Endothelial cell of umbilical vein (primary cell): ENCODE results near the gene AUTS2. TPM values are rescaled to one million over a fixed set of nuclear protein-coding genes. Genes with fewer than 3 reads are reported as not detected.

Source experiments
- BruUV-seq: library from RNA; stranded (reverse); fragments of 400-500 nt; replicated peaks from 2 replicates; lab custom pipeline; 2021; lab: Mats Ljungman, UMichigan
- CTCF ChIA-PET: fragments of 300-600, 350-600 bp; sonication (Branson Sonifier 250); formaldehyde crosslinking; loops from one replicate; lab custom pipeline; 2021; ENCODE audit warnings: antibody characterized with exemption, inconsistent platforms; lab: Charles Lee
- POLR2A ChIA-PET: fragments of 300-600, 350-600 bp; sonication (Branson Sonifier 250); formaldehyde crosslinking; loops from one replicate; lab custom pipeline; 2021; ENCODE audit warnings: antibody characterized with exemption, inconsistent platforms; lab: Charles Lee
- DNase-seq: peaks from one replicate; pipeline ENCODE4 v3.0.0-alpha.2; 2011; ENCODE audit warnings: low read depth, low spot score
- FAIRE-seq: peaks from 2 replicates; lab custom pipeline; 2011; peaks lifted over from hg19 to GRCh38; lab: Jason Lieb, UNC
- H2AFZ ChIP-seq: 2 replicates; pipeline ENCODE4 v1.6.0; 2012; ENCODE audit warnings: low read depth, low read length, control low read depth, inconsistent platforms
- H3K27ac ChIP-seq: 2 replicates; pipeline ENCODE4 v1.5.1; 2011; ENCODE audit warnings: low read depth, mild to moderate bottlenecking, control low read depth, low read length, moderate library complexity; ENCODE audit not compliant: insufficient read depth
- H3K27me3 ChIP-seq, 2 experiments: 2 replicates each; pipeline versions ENCODE4 v1.6.0 to v1.6.1; 2011; ENCODE audit warnings: low read length in 2 of 2, mixed read lengths in 1 of 2; ENCODE audit not compliant: control insufficient read depth in 2 of 2, insufficient read depth in 2 of 2
- H3K36me3 ChIP-seq, 2 experiments: 2 replicates in 1 of 2; 3 replicates in 1 of 2; pipeline ENCODE4 v1.5.1; 2011; ENCODE audit warnings: low read length in 2 of 2, mild to moderate bottlenecking in 1 of 2, moderate library complexity in 1 of 2; ENCODE audit not compliant: control insufficient read depth in 2 of 2, insufficient read depth in 2 of 2; ENCODE audit errors: extremely low read depth in 1 of 2
- H3K4me1 ChIP-seq: 3 replicates; pipeline ENCODE4 v1.5.1; 2011; ENCODE audit warnings: mild to moderate bottlenecking, low read length; ENCODE audit not compliant: control insufficient read depth, insufficient read depth; ENCODE audit errors: extremely low read depth
- H3K4me2 ChIP-seq: 2 replicates; pipeline ENCODE4 v1.6.1; 2011; ENCODE audit warnings: low read length, control low read depth, mixed read lengths; ENCODE audit not compliant: insufficient read depth
- H3K4me3 ChIP-seq, 3 experiments: fragments of 200-600 bp in 1 of 3; sonication (generic), shearing (Covaris generic) in 1 of 3; replicated peaks in 1 of 3; 2 replicates each; pipeline ENCODE4 v1.5.1; 2011 to 2016; ENCODE audit warnings: control low read depth in 3 of 3, low read length in 3 of 3, mild to moderate bottlenecking in 2 of 3, inconsistent platforms in 1 of 3, low read depth in 1 of 3, moderate library complexity in 1 of 3; ENCODE audit not compliant: insufficient read depth in 1 of 3
- H3K79me2 ChIP-seq: 2 replicates; pipeline ENCODE4 v1.6.0; 2012; ENCODE audit warnings: low read length, inconsistent platforms; ENCODE audit not compliant: control insufficient read depth, insufficient read depth
- H3K9ac ChIP-seq: replicated peaks from 2 replicates; pipeline ENCODE3; 2011; ENCODE audit warnings: low read length, control low read depth; ENCODE audit not compliant: insufficient read depth; ENCODE audit errors: extremely low read depth
- H3K9me1 ChIP-seq: replicated peaks from 3 replicates; pipeline ENCODE4 v1.6.0; 2011; ENCODE audit warnings: mild to moderate bottlenecking, low read length; ENCODE audit not compliant: control insufficient read depth, insufficient read depth; ENCODE audit errors: extremely low read depth
- H3K9me3 ChIP-seq: replicated peaks from 2 replicates; pipeline ENCODE4 v1.5.1; 2012; ENCODE audit warnings: low read length, inconsistent platforms; ENCODE audit not compliant: control insufficient read depth, insufficient read depth
- H4K20me1 ChIP-seq: replicated peaks from 2 replicates; pipeline ENCODE3; 2011; ENCODE audit warnings: mild to moderate bottlenecking, low read length; ENCODE audit not compliant: control insufficient read depth, insufficient read depth; ENCODE audit errors: extremely low read depth
- CTCF ChIP-seq, 2 donors: IDR thresholded peaks; 1 replicate in 1 of 2; 2 replicates in 1 of 2; pipeline ENCODE4 v1.5.1; 2011; ENCODE audit warnings: low read length in 2 of 2, mild to moderate bottlenecking in 2 of 2, moderate library complexity in 2 of 2, control low read depth in 1 of 2, inconsistent platforms in 1 of 2, low read depth in 1 of 2; ENCODE audit not compliant: insufficient read depth in 1 of 2; ENCODE audit errors: extremely low read depth in 1 of 2
- EZH2 ChIP-seq: IDR thresholded peaks from 2 replicates; pipeline ENCODE4 v1.6.1; 2012; ENCODE audit warnings: borderline replicate concordance, low read depth, mild to moderate bottlenecking, moderate library complexity, low read length, inconsistent platforms; ENCODE audit not compliant: severe bottlenecking
- FOS ChIP-seq: IDR thresholded peaks from 2 replicates; pipeline ENCODE4 v1.6.1; 2011; ENCODE audit warnings: mild to moderate bottlenecking, low read length, moderate library complexity, borderline replicate concordance; ENCODE audit not compliant: insufficient read depth
- GATA2 ChIP-seq: IDR thresholded peaks from 2 replicates; pipeline ENCODE4 v1.7.0; 2011; ENCODE audit warnings: low read depth, mild to moderate bottlenecking, moderate library complexity, mixed read lengths, low read length; ENCODE audit not compliant: insufficient read length, insufficient read depth
- JUN ChIP-seq: IDR thresholded peaks from 2 replicates; pipeline ENCODE4 v1.6.1; 2011; ENCODE audit warnings: borderline replicate concordance, low read depth; ENCODE audit not compliant: insufficient read length, insufficient read depth
- MYC ChIP-seq: IDR thresholded peaks from one replicate; pipeline ENCODE4 v1.6.1; 2011; ENCODE audit warnings: mild to moderate bottlenecking, low read depth, low read length
- POLR2A ChIP-seq: IDR thresholded peaks from 2 replicates; pipeline ENCODE4 v1.6.1; 2012; ENCODE audit warnings: low read depth, mild to moderate bottlenecking, control low read depth, low read length
- POLR2AphosphoS5 ChIP-seq: IDR thresholded peaks from 2 replicates; pipeline ENCODE4 v1.6.1; 2012; ENCODE audit warnings: low read depth, mild to moderate bottlenecking, control low read depth, low read length, moderate library complexity; ENCODE audit not compliant: insufficient read depth
- dilution Hi-C: fragments of 300-500 bp; cut with MboI; formaldehyde crosslinking; loops from one replicate; pipeline ENCODE4 v1.15.0; 2019; ENCODE audit warnings: low sequenced_read_pairs; ENCODE audit not compliant: extremely low pct_ligation_motif_present
- intact Hi-C: fragments of 100-400 bp; cut with micrococcal nuclease; formaldehyde crosslinking; loops from one replicate; pipeline ENCODE4 v1.10.0; 2022
- polyA plus RNA-seq, 4 experiments: library from polyadenylated mRNA; depleted of rRNA in 3 of 4; stranded (reverse) in 3 of 4; unstranded in 1 of 4; fragments of >200 nt; gene quantifications; 2 replicates each; pipeline versions ENCODE4 v1.2.1 to v1.2.3, GENCODE V29; 2011 to 2012; ENCODE audit warnings: missing spikeins in 1 of 4
- total RNA-seq: library from RNA; stranded (reverse); gene quantifications from 2 replicates; pipeline ENCODE4 v1.2.3, GENCODE V29; 2021
- TF ChIP-seq, protein P1 (sequence below): IDR thresholded peaks from 2 replicates; pipeline ENCODE4 v1.6.1; 2011; ENCODE audit not compliant: insufficient read depth, insufficient read length

AUTS2 gene
- total and polyA plus RNA-seq, 2 donors (not counting 3 experiments of a cell fraction or from before 2014, with no cell fraction given), result 0.59 to 8.0 TPM

GRCh38 chr7:69651101-69651590 lies 52.9 kb downstream of the AUTS2 start:
- Histone ChIP-seq H3K27me3 (no peaks in the 10 kb centered on the region), H3K27ac (no peak overlapping the region), H3K4me1 (no peaks in the 10 kb centered on the region), H3K4me2 (no peak overlapping the region), H3K9ac (no peak overlapping the region), H3K4me3 (no peak overlapping the region), H3K9me3 (no peaks in the 10 kb centered on the region), H2AFZ (no peak overlapping the region), H3K36me3 (no peaks in the 10 kb centered on the region), H4K20me1 (no peaks in the 10 kb centered on the region), H3K9me1 (no peaks in the 10 kb centered on the region), H3K79me2 (no peaks in the 10 kb centered on the region)
- dilution Hi-C loops (no loop called here), intact Hi-C loops (no loop called here)
- ChIA-PET CTCF (no interaction called here), POLR2A (no interaction called here)
- FAIRE-seq (no peak), DNase-seq (no peak)
- TF ChIP-seq CTCF (IDR thresholded peaks at IDR 0.05; ENCODE audit: extremely low read depth in 1 of 2, insufficient read depth in 1 of 2, low read depth in 1 of 2, low read length in 2 of 2), result no peak
- TF ChIP-seq, protein P1, sequence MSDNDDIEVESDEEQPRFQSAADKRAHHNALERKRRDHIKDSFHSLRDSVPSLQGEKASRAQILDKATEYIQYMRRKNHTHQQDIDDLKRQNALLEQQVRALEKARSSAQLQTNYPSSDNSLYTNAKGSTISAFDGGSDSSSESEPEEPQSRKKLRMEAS, result no peak
- TF ChIP-seq JUN, result no peak
- TF ChIP-seq FOS, result no peak
- no peak for TF ChIP-seq POLR2A
- TF ChIP-seq GATA2, result no peak
- no peak for TF ChIP-seq POLR2AphosphoS5
- TF ChIP-seq MYC, result no peak
- no peak for TF ChIP-seq EZH2
- BruUV-seq, result no TSS peak
